HUES64 (cell line): ENCODE results near the gene FOXC2.

Experiments
- H3K27ac ChIP-seq: 2 replicates; pipeline ENCODE4 v1.7.0; 2013; ENCODE audit warnings: low read depth, low read length, inconsistent platforms
- H3K27me3 ChIP-seq: 2 replicates; pipeline ENCODE4 v1.6.1; 2013; ENCODE audit warnings: mild to moderate bottlenecking, low read length; ENCODE audit not compliant: insufficient read depth
- H3K36me3 ChIP-seq: 2 replicates; pipeline ENCODE4 v1.6.1; 2013; ENCODE audit warnings: mild to moderate bottlenecking, low read length; ENCODE audit not compliant: insufficient read depth
- H3K4me1 ChIP-seq: 2 replicates; pipeline ENCODE4 v1.6.1; 2013; ENCODE audit warnings: mild to moderate bottlenecking, low read length, moderate library complexity; ENCODE audit not compliant: insufficient read depth
- H3K4me3 ChIP-seq: 2 replicates; pipeline ENCODE4 v1.5.1; 2013; ENCODE audit warnings: mild to moderate bottlenecking, low read length, moderate library complexity
- H3K9ac ChIP-seq: 2 replicates; pipeline ENCODE4 v1.6.1; 2013; ENCODE audit warnings: mild to moderate bottlenecking, low read depth, low read length
- H3K9me3 ChIP-seq: 2 replicates; pipeline ENCODE4 v1.6.1; 2013; ENCODE audit warnings: low read depth, low read length; ENCODE audit not compliant: insufficient read depth
- WGBS: fragments of 150-250, 120-280 bp; methylation state at CpG from one replicate; pipeline ENCODE4 v1.1.7; 2013; ENCODE audit warnings: missing lambda C conversion rate; 5-methylcytosine and 5-hydroxymethylcytosine counted together

FOXC2 gene

GRCh38 chr16:86575754-86576557 lies 9.3 kb downstream of the FOXC2 start:
- Histone ChIP-seq H3K9me3 (no peaks in the 10 kb centered on the region), H3K9ac (no peak overlapping the region)
- WGBS: under 1% methylated on average over 53 of the region's 54 CpGs

GRCh38 chr16:86576591-86577313 lies 10.1 kb downstream of the FOXC2 start:
- no peaks in the 10 kb centered on the region for H3K9me3 ChIP-seq
- H3K9ac ChIP-seq: no peak overlapping the region
- H3K4me1 ChIP-seq: peaks cover 36% of the 10 kb centered on the region
- no peaks in the 10 kb centered on the region for H3K36me3 ChIP-seq
- WGBS: 1% methylated on average over 33 of the region's 33 CpGs
- H3K27me3 ChIP-seq: peaks cover 100% of the 10 kb centered on the region
- no peak overlapping the region for H3K27ac ChIP-seq
- H3K4me3 ChIP-seq: peak overlapping the region; percentile 63

More at GRCh38 chr16:86575754-86576557, 9.3 kb downstream of the FOXC2 start:
- H3K4me1 ChIP-seq: peaks cover 40% of the 10 kb centered on the region
- peak overlapping the region; percentile 63 for H3K4me3 ChIP-seq
- peaks cover 100% of the 10 kb centered on the region for H3K27me3 ChIP-seq
- H3K27ac ChIP-seq: no peak overlapping the region; the same call in 1 of the 2 replicates
- no peaks in the 10 kb centered on the region for H3K36me3 ChIP-seq

GRCh38 chr16:86577314-86577971 lies 10.8 kb downstream of the FOXC2 start:
- peaks cover 100% of the 10 kb centered on the region for H3K27me3 ChIP-seq
- no peak overlapping the region for H3K27ac ChIP-seq
- peak overlapping the region; percentile 63 for H3K4me3 ChIP-seq
- 11% methylated on average over 12 of the region's 12 CpGs for WGBS
- H3K4me1 ChIP-seq: peaks cover 36% of the 10 kb centered on the region
- no peaks in the 10 kb centered on the region for H3K9me3 ChIP-seq
- no peak overlapping the region for H3K9ac ChIP-seq
- H3K36me3 ChIP-seq: no peaks in the 10 kb centered on the region

- Histone ChIP-seq H3K9me3 (no peaks in the 10 kb centered on the region), H3K4me3 (peak within 1 kb of the TSS; percentile 63), H3K9ac (no peak within 1 kb of the TSS), H3K36me3 (no peaks in the 10 kb centered on the region), H3K27ac (no peak within 1 kb of the TSS), H3K27me3 (peaks cover 100% of the 10 kb centered on the region), H3K4me1 (peaks cover 32% of the 10 kb centered on the region)
- 20% methylated on average over 13 of the region's 13 CpGs for WGBS
Observed at GRCh38 chr16:86578061-86578599, 11.5 kb downstream of the FOXC2 start, which contains the start of gene FOXL1. Gene FOXL1 (plus strand): TSS chr16:86578549. CDS start chr16:86578724, 175 bp downstream.

GRCh38 chr16:86578611-86579267 lies 12.1 kb downstream of the FOXC2 start:
- Histone ChIP-seq H3K27ac (no peak overlapping the region), H3K36me3 (no peaks in the 10 kb centered on the region), H3K9me3 (no peaks in the 10 kb centered on the region), H3K9ac (no peak overlapping the region), H3K4me3 (peak overlapping the region; percentile 46), H3K27me3 (peaks cover 99% of the 10 kb centered on the region), H3K4me1 (peaks cover 26% of the 10 kb centered on the region)
- WGBS: 1% methylated on average over 69 of the region's 69 CpGs

GRCh38 chr16:86579268-86580062 lies 12.8 kb downstream of the FOXC2 start:
- H3K4me1 ChIP-seq: peaks cover 26% of the 10 kb centered on the region
- no peaks in the 10 kb centered on the region for H3K9me3 ChIP-seq
- H3K27me3 ChIP-seq: peaks cover 99% of the 10 kb centered on the region
- 6% methylated on average over 69 of the region's 69 CpGs for WGBS
- H3K36me3 ChIP-seq: no peaks in the 10 kb centered on the region
- peak overlapping the region; percentile 46 for H3K4me3 ChIP-seq
- H3K27ac ChIP-seq: no peak overlapping the region
- H3K9ac ChIP-seq: no peak overlapping the region

GRCh38 chr16:86580063-86580790 lies 13.6 kb downstream of the FOXC2 start:
- no peak overlapping the region for H3K27ac ChIP-seq
- H3K9me3 ChIP-seq: no peaks in the 10 kb centered on the region
- H3K4me3 ChIP-seq: peak overlapping the region; percentile 46; the same call in 1 of the 2 replicates
- WGBS: 78% methylated on average over 19 of the region's 19 CpGs
- H3K9ac ChIP-seq: no peak overlapping the region
- H3K27me3 ChIP-seq: peaks cover 91% of the 10 kb centered on the region
- peaks cover 23% of the 10 kb centered on the region for H3K4me1 ChIP-seq
- no peaks in the 10 kb centered on the region for H3K36me3 ChIP-seq

- Histone ChIP-seq H3K27me3 (peaks cover 86% of the 10 kb centered on the region), H3K4me1 (peaks cover 19% of the 10 kb centered on the region), H3K9ac (no peak overlapping the region), H3K9me3 (no peaks in the 10 kb centered on the region), H3K27ac (no peak overlapping the region), H3K4me3 (no peak overlapping the region), H3K36me3 (no peaks in the 10 kb centered on the region)
- WGBS: 83% methylated on average over 9 of the region's 9 CpGs
Observed at GRCh38 chr16:86580791-86581170, 14.2 kb downstream of the FOXC2 start.

GRCh38 chr16:86581458-86581857 lies 14.8 kb downstream of the FOXC2 start:
- WGBS: 88% methylated on average over 4 of the region's 4 CpGs
- Histone ChIP-seq H3K4me1 (peaks cover 19% of the 10 kb centered on the region), H3K4me3 (no peak overlapping the region), H3K9ac (no peak overlapping the region), H3K27me3 (peaks cover 79% of the 10 kb centered on the region), H3K9me3 (no peaks in the 10 kb centered on the region), H3K36me3 (no peaks in the 10 kb centered on the region), H3K27ac (no peak overlapping the region)
